HG02588 (cell line): Measurements from ENCODE around the gene TAF4.
A peak's percentile ranks its signal among the peaks of the same experiment; 100 is the strongest.
"Not testable (repeated sequence)": the region's sequence is repeated elsewhere in the genome, so short reads cannot be mapped to it uniquely, and the experiment has no call there.

Experiments used
- ATAC-seq: cut with Tn5 transposase; IDR thresholded peaks from one replicate; pipeline ENCODE4 v1.9.1; 2021; ENCODE audit warnings: mild to moderate bottlenecking, moderate library complexity; ENCODE audit not compliant: unreplicated experiment

TAF4 gene

GRCh38 chr20:62079166-62079565, 13.5 kb upstream of the TAF4 start:
- no peak for ATAC-seq

- no peak for ATAC-seq
These were observed 7.6 kb upstream of the TAF4 start for GRCh38 chr20:62073323-62073722.

DNA sequence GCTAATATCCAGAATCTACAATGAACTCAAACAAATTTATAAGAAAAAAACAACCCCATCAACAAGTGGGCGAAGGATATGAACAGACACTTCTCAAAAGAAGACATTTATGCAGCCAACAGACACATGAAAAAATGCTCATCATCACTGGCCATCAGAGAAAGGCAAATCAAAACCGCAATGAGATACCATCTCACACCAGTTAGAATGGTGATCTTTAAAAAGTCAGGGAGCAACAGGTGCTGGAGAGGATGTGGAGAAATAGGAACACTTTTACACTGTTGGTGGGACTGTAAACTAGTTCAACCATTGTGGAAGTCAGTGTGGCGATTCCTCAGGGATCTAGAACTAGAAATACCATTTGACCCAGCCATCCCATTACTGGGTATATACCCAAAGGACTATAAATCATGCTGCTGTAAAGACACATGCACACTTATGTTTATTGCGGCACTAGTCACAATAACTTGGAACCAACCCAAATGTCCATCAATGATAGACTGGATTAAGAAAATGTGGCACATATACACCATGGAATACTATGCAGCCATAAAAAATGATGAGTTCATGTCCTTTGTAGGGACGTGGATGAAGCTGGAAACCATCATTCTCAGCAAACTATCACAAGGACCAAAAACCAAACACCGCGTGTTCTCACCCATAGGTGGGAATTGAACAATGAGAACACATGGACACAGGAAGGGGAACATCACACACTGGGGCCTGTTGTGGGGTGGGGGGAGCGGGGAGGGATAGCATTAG, 6.2 kb upstream of the TAF4 start:
- not testable (repeated sequence) for ATAC-seq

DNA sequence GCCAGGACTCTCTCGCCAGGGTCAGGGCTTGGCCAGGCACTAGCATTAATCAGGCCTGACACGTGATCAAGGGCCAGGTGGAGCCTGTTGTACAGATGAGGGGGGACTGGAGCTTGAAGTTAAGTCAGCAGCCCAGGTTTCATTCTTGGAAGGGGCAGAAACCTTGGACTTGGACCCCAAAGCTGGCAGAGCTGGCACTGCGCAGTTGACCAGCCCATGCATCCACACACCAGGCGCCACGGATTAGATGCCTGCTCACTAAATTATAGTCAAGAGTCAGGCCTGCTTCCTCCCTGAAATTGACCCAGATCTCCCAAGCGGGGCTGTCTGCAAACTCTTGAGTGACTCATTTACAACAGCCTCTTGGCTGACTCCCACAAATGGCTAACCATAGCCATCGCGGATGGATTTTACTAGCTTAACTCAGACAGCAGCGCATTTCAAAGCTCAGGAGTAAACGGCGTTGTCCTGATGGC, 4.1 kb upstream of the TAF4 start:
- ATAC-seq, result no peak

GRCh38 chr20:62068997-62069396, 3.3 kb upstream of the TAF4 start:
- ATAC-seq, result no peak

- no peak for ATAC-seq
These were observed 2.0 kb upstream of the TAF4 start for GRCh38 chr20:62067547-62068260.

DNA sequence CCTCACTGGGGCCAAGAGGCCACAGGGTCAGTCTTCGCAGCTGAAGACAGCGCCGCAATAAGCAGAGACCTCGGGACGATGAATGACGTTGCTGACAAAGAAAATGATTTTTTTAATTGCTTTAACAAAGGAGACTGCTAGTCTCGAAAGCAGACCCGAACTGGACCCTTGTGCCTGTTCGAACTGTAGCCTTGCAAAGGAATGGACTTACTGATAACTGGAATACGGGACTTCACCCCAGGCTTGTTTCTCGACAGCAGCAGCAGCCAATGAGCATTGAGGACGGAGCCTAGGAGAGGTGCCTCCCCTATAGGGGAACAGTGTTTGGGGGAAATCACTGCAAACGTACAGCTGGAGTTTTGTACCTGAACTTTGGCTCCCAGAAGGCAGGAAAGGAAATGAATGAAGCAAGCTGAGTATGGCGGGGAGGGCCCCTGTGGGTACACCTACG, 1.3 kb upstream of the TAF4 start:
- no peak for ATAC-seq

GRCh38 chr20:62066339-62066982, 780 bp upstream of the TAF4 start:
- peak; percentile 5 for ATAC-seq

DNA sequence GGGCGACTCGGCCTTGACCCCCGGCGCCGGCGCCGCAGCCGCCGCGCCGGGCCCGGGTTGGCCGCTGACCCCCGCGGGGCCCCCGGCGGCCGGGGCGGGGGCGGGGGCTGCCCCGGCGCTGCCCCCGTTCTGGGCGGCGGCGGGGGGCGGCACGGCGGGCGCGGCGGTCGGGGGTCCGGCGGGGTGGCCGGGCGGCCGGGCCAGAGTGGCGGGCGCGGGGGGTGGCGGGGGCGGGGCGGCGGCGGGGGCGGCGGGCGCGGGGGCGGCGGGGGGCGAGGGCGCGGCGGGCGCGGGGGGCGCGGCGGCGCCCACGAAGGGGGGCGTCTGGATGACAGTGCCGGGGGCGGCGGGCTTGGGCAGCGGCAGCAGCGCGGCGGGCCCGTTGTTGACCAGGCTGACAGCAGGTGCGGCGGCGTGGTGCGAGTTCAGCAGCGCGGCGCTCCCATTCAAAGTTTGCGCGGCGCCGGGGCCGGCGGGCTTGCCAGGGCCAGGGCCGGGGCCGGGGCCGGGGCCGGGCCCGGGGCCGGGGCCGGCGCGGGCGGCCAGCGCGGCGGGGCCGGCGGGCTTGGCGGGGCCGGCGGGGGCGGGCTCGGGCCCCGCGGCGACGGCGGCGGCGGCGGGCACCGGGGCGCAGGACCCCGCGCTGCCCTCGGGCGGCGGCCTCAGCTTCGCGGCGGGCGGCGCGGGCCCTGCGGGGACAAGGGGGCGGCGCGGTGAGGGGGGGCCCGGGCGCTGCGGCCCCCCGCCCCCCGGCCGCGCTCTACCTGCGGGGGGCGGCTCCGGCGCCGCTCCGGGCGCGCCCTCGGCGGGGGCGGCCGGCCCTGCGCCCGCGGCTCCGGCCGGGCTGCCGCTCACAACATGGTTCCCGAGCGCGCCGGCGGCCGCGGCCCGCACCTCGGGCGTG, 659 bp downstream of the TAF4 start:
- ATAC-seq, result peak; percentile 24

GRCh38 chr20:62063981-62064769, 1.5 kb downstream of the TAF4 start:
- no peak for ATAC-seq

DNA sequence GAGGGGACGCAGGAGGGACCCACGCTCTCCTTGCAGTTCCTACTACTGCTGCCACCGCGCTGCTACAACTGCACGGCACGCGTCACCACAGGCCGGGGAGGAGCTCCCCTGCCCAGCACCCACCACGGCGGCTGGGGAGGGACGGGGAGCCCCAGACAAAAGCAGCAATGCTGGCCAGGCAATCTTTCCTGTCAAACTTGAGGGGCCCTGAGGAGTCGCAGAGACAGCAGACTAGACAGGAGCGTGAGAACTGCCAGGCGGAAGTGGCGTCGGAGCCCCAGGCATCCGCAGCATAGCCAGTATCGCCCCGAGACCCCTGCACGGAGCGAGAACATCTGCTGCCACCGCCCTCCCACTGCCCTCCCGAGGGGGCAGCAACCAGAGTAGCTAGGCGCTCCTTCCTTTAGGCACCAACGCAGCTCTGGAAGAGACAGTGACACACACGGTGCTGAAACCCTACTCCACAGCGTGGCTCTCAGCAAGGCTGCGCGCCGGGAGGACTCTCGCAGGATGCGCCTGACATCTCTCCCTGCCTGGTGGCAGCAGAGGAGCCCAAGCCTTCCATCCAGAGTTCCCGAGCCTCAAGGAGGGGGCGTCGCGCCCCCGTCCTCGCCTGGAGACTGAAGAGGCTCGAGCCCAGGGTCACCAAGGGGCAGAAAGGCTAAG, 2.2 kb downstream of the TAF4 start:
- no peak for ATAC-seq

DNA sequence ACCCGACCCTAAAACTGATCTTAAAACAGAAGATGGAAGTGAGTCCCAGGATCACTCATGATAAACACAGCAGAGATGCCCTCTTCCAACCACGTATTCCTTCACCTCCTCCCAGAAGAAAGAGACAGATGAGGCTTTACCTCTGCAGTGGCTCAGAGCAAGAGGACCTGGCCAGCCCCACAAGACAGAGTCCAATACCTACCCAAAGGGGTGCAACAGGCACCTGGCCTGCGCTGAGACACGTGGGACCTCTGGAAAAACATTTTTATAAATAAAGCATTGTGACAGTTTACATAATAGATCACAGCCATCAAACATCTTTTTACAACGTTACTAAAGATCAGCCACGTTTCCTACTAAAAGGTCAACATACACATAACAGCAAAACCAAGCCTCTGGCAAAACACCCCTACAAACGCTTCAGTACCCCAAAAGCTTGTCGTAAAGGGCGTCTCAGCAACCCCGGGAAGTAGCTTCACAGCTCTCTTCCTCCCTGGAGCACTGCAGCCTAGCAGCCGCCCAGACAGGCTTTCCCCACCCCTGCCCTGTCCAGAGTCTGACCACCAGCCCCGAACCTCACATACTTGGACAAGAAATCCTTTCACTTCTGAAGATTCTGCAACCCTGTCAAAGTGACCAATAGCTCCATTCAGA, 2.9 kb downstream of the TAF4 start:
- no peak for ATAC-seq

DNA sequence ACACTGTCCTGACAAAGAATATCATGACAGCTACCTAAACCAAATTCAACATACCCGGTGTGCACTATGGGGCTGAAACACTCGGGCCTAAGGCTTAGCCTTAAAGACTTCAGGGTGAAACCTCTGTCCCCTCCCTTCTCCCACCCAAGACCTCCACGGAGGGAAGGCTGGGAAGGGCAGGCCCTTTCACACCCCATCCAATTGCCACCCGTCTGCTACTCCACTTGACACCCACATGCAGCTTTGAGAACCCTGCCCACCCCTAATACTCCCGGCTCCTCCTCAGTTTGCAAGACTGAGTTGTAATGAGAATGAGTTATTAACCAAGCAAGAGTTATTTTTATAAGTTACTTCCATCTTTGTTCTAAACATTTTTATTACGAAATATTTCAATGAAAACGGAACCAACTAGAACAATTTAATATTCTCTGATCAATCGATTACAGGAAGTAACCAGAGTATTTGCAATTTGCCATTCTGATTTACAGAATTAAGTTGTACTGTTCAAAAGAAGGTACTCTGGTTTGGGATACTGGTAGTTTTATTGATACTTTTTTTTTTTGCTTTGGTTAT, 3.7 kb downstream of the TAF4 start:
- ATAC-seq, result no peak

DNA sequence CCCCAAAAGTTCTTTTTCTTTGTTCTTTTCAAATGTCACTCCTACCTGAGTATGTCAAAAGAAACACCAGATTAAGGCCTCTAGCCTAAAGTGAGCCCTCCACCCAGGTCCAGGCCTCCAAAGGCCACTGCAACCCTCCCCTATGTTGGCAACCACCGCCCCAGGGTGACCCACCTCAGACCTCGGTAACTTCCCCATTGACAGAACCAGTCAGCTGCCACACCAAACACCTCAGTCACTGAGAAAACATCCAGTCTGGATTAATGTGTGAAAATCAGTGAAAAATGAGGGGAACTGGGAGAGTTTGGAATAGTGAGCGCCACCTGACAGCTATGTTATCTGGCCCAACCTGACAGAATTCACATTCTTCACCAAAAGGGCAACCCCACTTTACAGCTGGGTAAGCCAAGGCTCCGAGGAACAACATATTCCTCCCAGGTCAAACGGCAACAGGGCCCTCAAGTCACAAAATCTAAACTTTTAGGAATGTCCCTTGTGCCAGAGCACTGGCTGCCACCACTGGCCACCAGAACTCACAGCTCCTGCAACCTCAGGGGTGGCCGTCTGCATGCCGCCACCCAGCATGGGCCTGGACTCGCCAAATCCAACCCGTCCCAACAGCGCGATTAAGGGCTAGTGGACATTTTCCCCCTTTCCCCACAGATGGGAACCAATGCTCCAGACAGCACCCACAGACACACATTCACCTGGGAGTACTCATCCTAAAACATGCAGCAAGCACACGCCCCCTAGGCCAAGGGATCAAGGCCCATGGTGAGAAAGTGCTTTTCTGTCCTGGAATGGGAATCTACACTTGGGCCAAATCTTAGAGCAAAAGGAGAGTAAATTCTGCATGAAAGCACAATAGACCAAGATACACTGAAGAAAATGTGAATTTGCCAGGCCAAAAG, 4.8 kb downstream of the TAF4 start:
- no peak for ATAC-seq

- ATAC-seq, result no peak
These were observed 5.6 kb downstream of the TAF4 start for GRCh38 chr20:62059920-62060630.

DNA sequence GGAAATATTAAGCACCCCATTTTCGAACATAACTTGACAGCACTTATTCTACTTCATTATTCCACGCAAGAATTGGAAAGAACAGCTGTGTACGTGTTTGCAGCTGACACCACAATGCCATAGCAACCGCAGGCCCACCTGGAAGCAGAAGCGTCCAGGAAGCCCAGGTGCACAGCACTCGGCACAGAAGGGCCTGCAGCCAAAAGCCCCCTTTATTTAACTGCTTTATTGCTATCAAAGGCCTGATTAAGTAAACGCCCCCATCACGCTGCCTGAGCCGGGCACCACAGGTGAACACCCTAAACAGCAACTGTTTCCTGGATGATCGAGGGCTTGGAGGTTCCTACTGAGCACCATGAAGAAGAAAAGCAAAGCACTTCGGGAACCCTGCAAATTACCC, 6.3 kb downstream of the TAF4 start:
- ATAC-seq, result no peak

GRCh38 chr20:62058941-62059340, 6.7 kb downstream of the TAF4 start:
- ATAC-seq, result no peak
